ENCODE data around the gene CNOT8. TPM values are rescaled to one million over a fixed set of nuclear protein-coding genes. Genes with fewer than 3 reads are reported as not detected.
"Not testable (repeated sequence)": the region's sequence is repeated elsewhere in the genome, so short reads cannot be mapped to it uniquely, and the experiment has no call there.

Gene CNOT8
- total and polyA plus RNA-seq, 4 donors, result 60.9 to 83.7 (median 69.4) TPM

DNA sequence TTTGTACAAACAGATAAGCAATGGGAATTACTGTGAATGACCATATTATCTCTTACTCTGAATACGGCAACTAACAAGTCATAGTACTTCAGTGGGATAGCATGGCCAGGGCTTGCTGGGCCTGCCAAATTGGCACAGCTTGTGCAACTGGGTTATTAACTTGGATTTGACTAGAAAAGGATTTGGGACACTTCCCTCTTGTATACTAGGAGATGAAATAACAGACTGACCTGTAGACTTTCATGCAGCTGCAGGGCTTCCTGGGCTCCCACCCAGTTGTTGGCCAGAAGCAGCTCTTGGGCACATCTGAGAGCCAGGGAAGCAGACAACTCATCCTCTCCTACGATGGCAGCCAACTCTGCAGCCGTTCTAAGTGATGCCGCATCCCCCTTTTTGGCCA, 39.8 kb downstream of the CNOT8 start:
- no peak overlapping the region for H3K27ac ChIP-seq (ENCODE audit: low read depth, low read length)
- H3K36me3 ChIP-seq (ENCODE audit: control insufficient read depth, insufficient read depth, low read length), result peaks cover 49% of the 10 kb centered on the region
- H3K9me3 ChIP-seq (ENCODE audit: control insufficient read depth, insufficient read depth, low read length), result no peaks in the 10 kb centered on the region
- WGBS (ENCODE audit: insufficient coverage), result 100% methylated on average over 1 of the region's 4 CpGs
- no peaks in the 10 kb centered on the region for H3K4me1 ChIP-seq (ENCODE audit: control insufficient read depth, insufficient read depth, low read length)
- peak in 1 of 6 donors; percentile 7 for DNase-seq (ENCODE audit: low read depth in 4 of 6, low spot score in 6 of 6)
- no peaks in the 10 kb centered on the region for H3K27me3 ChIP-seq (ENCODE audit: control insufficient read depth, insufficient read depth, low read length)
- H3K4me3 ChIP-seq (ENCODE audit: low read depth, low read length), result no peak overlapping the region

DNA sequence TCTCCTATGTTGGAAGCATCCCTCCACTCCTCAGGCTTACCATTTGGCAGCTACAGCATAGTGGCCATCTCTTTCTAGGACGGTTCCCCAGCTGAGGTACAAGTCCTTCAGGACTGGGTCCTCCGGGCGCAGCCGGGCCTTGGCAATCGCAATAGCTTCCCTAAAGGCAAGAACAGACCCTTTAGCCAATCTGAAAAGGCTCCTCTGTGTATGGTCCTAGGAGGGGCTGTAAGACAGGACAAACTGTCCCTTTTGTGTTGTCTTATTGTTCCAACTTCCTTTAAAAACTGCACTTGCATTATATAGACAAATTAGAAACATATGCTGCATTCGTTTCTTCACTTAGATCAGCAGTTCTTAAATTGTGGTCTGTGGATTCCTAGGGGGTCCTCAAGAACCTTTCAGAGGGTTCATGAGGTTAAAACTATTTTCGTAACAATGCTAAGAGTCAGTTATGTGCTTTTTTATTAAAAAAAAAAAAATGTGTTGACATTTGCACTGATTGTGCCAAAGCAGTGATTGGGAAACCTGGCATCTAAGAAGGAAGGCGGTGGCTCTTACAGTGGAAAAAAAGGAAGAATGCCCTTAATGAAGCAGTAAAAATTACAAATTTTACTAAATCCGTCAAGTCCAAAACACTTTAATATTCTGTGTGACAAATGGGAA, 40.9 kb downstream of the CNOT8 start:
- 87% methylated on average over 6 of the region's 9 CpGs for WGBS (ENCODE audit: insufficient coverage)
- no peak for DNase-seq (ENCODE audit: low read depth in 4 of 6, low spot score in 6 of 6)
- Histone ChIP-seq H3K27ac (ENCODE audit: low read depth, low read length) (no peak overlapping the region), H3K9me3 (ENCODE audit: control insufficient read depth, insufficient read depth, low read length) (no peaks in the 10 kb centered on the region), H3K4me3 (ENCODE audit: low read depth, low read length) (no peak overlapping the region), H3K27me3 (ENCODE audit: control insufficient read depth, insufficient read depth, low read length) (no peaks in the 10 kb centered on the region), H3K4me1 (ENCODE audit: control insufficient read depth, insufficient read depth, low read length) (no peaks in the 10 kb centered on the region), H3K36me3 (ENCODE audit: control insufficient read depth, insufficient read depth, low read length) (peaks cover 41% of the 10 kb centered on the region)

GRCh38 chr5:154900066-154900465, 41.6 kb downstream of the CNOT8 start:
- Histone ChIP-seq H3K9me3 (ENCODE audit: control insufficient read depth, insufficient read depth, low read length) (no peaks in the 10 kb centered on the region), H3K4me3 (ENCODE audit: low read depth, low read length) (no peak overlapping the region), H3K4me1 (ENCODE audit: control insufficient read depth, insufficient read depth, low read length) (no peaks in the 10 kb centered on the region), H3K27ac (ENCODE audit: low read depth, low read length) (no peak overlapping the region), H3K36me3 (ENCODE audit: control insufficient read depth, insufficient read depth, low read length) (peaks cover 47% of the 10 kb centered on the region), H3K27me3 (ENCODE audit: control insufficient read depth, insufficient read depth, low read length) (no peaks in the 10 kb centered on the region)
- no peak for DNase-seq (ENCODE audit: low read depth in 4 of 6, low spot score in 6 of 6)
- no CpG with 5 or more reads among the region's 1 CpG for WGBS (ENCODE audit: insufficient coverage)

- no peaks in the 10 kb centered on the region for H3K9me3 ChIP-seq (ENCODE audit: control insufficient read depth, insufficient read depth, low read length)
- no peaks in the 10 kb centered on the region for H3K4me1 ChIP-seq (ENCODE audit: control insufficient read depth, insufficient read depth, low read length)
- no CpG with 5 or more reads among the region's 2 CpGs for WGBS (ENCODE audit: insufficient coverage)
- H3K36me3 ChIP-seq (ENCODE audit: control insufficient read depth, insufficient read depth, low read length), result peaks cover 46% of the 10 kb centered on the region
- DNase-seq (ENCODE audit: low read depth in 4 of 6, low spot score in 6 of 6), result peak in 3 of 6 donors; percentile 1 to 54 (median 18)
- no peak overlapping the region for H3K4me3 ChIP-seq (ENCODE audit: low read depth, low read length)
- H3K27ac ChIP-seq (ENCODE audit: low read depth, low read length), result no peak overlapping the region
- no peaks in the 10 kb centered on the region for H3K27me3 ChIP-seq (ENCODE audit: control insufficient read depth, insufficient read depth, low read length)
Measured at GRCh38 chr5:154901276-154901675, 42.8 kb downstream of the CNOT8 start.

DNA sequence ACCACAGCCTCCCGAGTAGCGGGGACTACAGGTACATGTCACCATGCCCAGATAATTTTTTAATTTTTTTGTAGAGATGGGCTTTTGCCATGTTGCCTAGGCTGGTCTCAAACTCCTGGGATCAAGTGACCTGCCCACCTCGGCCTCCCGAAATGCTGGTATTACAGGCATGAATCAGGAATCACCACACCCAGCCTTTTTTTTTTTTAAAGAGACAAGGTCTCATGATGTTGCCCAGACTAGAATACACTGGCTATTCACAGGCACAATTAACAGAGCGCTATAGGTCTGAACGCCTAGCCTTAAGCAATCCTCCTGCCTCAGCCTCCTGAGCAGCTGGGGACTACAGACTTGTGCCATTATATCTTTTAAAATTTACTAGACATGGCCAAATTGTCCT, 43.5 kb downstream of the CNOT8 start:
- Histone ChIP-seq H3K4me1 (ENCODE audit: control insufficient read depth, insufficient read depth, low read length) (no peaks in the 10 kb centered on the region), H3K27ac (ENCODE audit: low read depth, low read length) (peak overlapping the region; percentile 43), H3K36me3 (ENCODE audit: control insufficient read depth, insufficient read depth, low read length) (peaks cover 46% of the 10 kb centered on the region)

DNA sequence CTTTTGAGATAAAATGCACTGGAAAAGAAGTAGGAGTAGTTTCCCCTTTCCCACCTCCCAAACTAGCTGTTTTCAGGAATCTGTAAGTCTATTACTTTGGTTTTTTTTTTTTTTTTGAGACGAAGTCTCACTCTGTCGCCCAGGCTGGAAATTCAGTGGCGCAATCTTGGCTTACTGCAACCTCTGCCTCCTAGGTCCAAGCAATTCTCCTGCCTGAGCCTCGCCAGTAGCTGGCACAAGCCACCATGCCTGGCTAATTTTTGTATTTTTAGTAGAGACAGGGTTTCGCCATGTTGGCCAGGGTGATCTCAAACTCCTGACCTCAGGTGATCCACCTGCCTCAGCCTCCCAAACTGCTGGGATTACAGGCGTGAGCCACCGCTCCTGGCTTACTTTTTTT, 47.2 kb downstream of the CNOT8 start:
- 95% methylated on average over 3 of the region's 7 CpGs for WGBS (ENCODE audit: insufficient coverage)
- H3K36me3 ChIP-seq (ENCODE audit: control insufficient read depth, insufficient read depth, low read length), result peaks cover 43% of the 10 kb centered on the region
- not testable (repeated sequence) for H3K27me3 ChIP-seq (ENCODE audit: control insufficient read depth, insufficient read depth, low read length); H3K4me3 ChIP-seq (ENCODE audit: low read depth, low read length); DNase-seq (ENCODE audit: low read depth in 4 of 6, low spot score in 6 of 6); H3K27ac ChIP-seq (ENCODE audit: low read depth, low read length); H3K9me3 ChIP-seq (ENCODE audit: control insufficient read depth, insufficient read depth, low read length); H3K4me1 ChIP-seq (ENCODE audit: control insufficient read depth, insufficient read depth, low read length)

More for the DNA sequence above, 43.5 kb downstream of the CNOT8 start:
- Histone ChIP-seq H3K27me3 (ENCODE audit: control insufficient read depth, insufficient read depth, low read length) (no peaks in the 10 kb centered on the region), H3K9me3 (ENCODE audit: control insufficient read depth, insufficient read depth, low read length) (no peaks in the 10 kb centered on the region), H3K4me3 (ENCODE audit: low read depth, low read length) (no peak overlapping the region)
- no peak for DNase-seq (ENCODE audit: low read depth in 4 of 6, low spot score in 6 of 6)
- WGBS (ENCODE audit: insufficient coverage), result 85% methylated on average over 4 of the region's 6 CpGs

GRCh38 chr5:154916874-154917273, 58.4 kb downstream of the CNOT8 start:
- peaks cover 28% of the 10 kb centered on the region for H3K36me3 ChIP-seq (ENCODE audit: control insufficient read depth, insufficient read depth, low read length)
- no peak overlapping the region for H3K4me3 ChIP-seq (ENCODE audit: low read depth, low read length)
- no peaks in the 10 kb centered on the region for H3K9me3 ChIP-seq (ENCODE audit: control insufficient read depth, insufficient read depth, low read length)
- no peak overlapping the region for H3K27ac ChIP-seq (ENCODE audit: low read depth, low read length)
- peak in 1 of 6 donors; percentile 23 for DNase-seq (ENCODE audit: low read depth in 4 of 6, low spot score in 6 of 6)
- 86% methylated on average over 2 of the region's 3 CpGs for WGBS (ENCODE audit: insufficient coverage)
- no peaks in the 10 kb centered on the region for H3K27me3 ChIP-seq (ENCODE audit: control insufficient read depth, insufficient read depth, low read length)
- H3K4me1 ChIP-seq (ENCODE audit: control insufficient read depth, insufficient read depth, low read length), result no peaks in the 10 kb centered on the region

GRCh38 chr5:154917757-154918156, 59.3 kb downstream of the CNOT8 start:
- no peaks in the 10 kb centered on the region for H3K4me1 ChIP-seq (ENCODE audit: control insufficient read depth, insufficient read depth, low read length)
- peaks cover 32% of the 10 kb centered on the region for H3K36me3 ChIP-seq (ENCODE audit: control insufficient read depth, insufficient read depth, low read length)
- DNase-seq (ENCODE audit: low read depth in 4 of 6, low spot score in 6 of 6), result peak in 2 of 6 donors; percentile 6 to 66
- no peak overlapping the region for H3K27ac ChIP-seq (ENCODE audit: low read depth, low read length)
- 100% methylated on average over 2 of the region's 4 CpGs for WGBS (ENCODE audit: insufficient coverage)
- H3K9me3 ChIP-seq (ENCODE audit: control insufficient read depth, insufficient read depth, low read length), result no peaks in the 10 kb centered on the region
- H3K27me3 ChIP-seq (ENCODE audit: control insufficient read depth, insufficient read depth, low read length), result no peaks in the 10 kb centered on the region
- no peak overlapping the region for H3K4me3 ChIP-seq (ENCODE audit: low read depth, low read length)

DNA sequence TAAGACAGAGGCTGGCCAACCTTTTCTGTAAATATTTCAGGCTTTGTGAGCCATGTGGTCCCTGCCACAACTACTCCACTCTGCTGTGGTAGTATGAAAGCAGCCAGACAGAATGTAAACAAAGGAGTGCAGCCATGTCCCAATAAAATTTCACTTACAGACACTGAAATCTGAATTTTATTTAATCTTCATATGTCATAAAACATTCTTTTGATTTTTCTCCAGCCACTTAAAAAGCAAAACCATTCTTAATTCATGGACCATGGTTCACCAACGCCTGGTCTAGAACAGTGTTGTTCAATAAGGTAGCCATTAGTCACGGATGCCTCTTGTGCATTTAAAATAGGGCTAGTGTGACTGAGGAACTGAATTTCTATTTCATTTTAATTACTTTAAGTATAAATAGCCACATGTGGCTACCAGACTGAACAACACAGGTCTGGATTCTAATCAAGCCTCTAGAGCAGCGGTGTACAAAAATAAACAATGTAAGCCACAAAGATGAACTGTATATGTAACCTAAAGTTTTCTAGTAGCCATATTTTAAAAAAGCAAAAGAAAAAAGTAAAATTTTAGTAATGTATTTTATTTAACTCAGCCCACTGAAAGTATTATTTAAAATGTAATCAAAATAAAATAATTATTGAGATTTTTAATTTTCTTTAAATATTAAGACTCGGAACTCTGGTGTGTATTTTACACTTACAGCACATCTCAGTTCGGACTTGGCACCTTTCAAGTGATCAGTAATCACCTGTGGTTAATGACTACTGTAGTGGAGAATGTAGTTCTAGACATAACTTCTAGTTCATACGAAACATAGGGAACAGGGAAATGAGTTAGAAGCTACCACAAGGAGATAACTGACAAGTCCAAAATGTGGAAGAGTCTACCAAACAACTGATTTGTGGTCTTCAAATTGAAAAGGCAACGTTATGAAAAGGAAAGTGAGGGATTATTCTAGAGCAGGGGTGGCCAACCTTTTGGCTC, 65.3 kb downstream of the CNOT8 start:
- WGBS (ENCODE audit: insufficient coverage), result 100% methylated on average over 1 of the region's 7 CpGs
- no peaks in the 10 kb centered on the region for H3K4me1 ChIP-seq (ENCODE audit: control insufficient read depth, insufficient read depth, low read length)
- no peaks in the 10 kb centered on the region for H3K9me3 ChIP-seq (ENCODE audit: control insufficient read depth, insufficient read depth, low read length)
- no peaks in the 10 kb centered on the region for H3K27me3 ChIP-seq (ENCODE audit: control insufficient read depth, insufficient read depth, low read length)
- no peak overlapping the region for H3K27ac ChIP-seq (ENCODE audit: low read depth, low read length)
- no peak overlapping the region for H3K4me3 ChIP-seq (ENCODE audit: low read depth, low read length)
- peaks cover 46% of the 10 kb centered on the region for H3K36me3 ChIP-seq (ENCODE audit: control insufficient read depth, insufficient read depth, low read length)
- DNase-seq (ENCODE audit: low read depth in 4 of 6, low spot score in 6 of 6), result no peak
